GM03348 (cell line): ENCODE results near the gene CA12.

ENCODE experiments used
- DNase-seq: peaks from one replicate; pipeline ENCODE4 v3.0.0; 2012; ENCODE audit warnings: low spot score

CA12 gene

GRCh38 chr15:63374686-63375520 lies 6.7 kb downstream of the CA12 start:
- DNase-seq: peak; percentile 77

GRCh38 chr15:63373866-63374548 lies 7.6 kb downstream of the CA12 start:
- DNase-seq: no peak

DNA sequence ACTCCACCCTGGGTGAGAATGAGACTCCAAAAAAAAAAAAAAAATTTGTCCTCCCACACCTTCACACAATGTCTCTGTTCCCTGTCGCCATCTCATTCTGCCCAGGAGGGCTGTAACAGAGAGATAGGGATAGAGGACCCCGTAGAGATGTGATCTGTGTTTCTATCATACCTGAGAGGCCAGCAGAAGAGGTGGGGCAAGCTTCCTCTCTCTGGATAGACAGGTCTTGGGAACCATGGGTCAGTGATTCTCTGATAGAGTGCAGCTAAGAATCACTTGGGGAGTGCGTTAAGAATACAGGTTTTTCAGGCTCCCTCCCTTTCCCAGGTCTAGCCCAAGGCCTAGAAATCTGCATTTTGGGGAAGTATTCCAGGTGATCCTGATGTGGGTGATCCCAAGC lies 8.3 kb downstream of the CA12 start:
- no peak for DNase-seq

DNA sequence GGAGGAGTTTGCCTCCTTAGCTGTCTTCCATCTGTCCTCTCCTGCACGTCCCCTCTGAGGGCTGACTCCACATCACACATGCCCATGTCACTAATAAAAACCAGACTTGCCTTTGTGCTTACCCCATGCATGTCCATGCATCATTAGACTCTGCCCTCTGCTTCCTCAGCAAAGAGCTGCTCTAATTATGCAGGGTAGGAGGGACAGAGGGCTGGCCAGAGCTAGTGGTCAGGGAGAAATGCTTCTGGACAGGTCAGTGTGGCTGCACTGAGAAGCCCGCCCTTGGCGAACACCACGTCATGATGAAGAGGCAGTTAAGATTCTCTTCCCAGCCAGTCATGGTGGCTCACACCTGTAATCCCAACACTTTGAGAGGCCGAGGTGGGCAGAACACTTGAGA lies 8.9 kb downstream of the CA12 start:
- peak; percentile 40 for DNase-seq

- DNase-seq: peak; percentile 93
These were observed 9.5 kb downstream of the CA12 start for GRCh38 chr15:63372018-63372705.

DNA sequence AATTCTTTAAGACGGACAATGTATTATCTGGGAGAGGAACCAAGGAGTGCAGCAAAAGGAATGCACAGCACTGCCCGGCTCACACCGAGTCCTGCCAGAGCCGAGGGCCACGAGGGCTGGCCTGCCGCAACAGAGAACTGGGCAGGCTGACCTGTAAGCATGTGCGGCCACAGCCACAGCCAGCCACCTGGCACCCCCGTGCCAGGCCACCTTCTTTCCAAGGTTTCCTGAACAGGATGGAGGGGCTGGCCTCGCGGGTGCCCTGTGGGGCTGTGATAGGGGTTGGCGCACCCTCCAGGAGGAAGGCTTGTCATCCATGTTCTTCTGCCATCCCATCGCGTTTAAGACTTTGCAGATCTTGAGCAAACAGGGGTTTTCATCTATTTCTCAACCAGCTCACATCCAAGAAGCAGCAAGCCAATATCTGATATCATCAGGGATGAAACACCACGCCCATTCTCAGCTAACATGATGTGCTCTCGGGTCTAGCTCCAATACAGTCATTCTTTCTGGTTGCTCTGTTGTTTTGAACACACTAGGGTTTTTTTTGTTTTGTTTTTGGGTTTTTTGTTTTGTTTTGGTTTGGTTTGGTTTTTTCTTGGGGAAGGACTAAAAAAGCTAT lies 10.2 kb downstream of the CA12 start:
- peak; percentile 87 for DNase-seq

GRCh38 chr15:63370764-63371163 lies 10.9 kb downstream of the CA12 start:
- no peak for DNase-seq

DNA sequence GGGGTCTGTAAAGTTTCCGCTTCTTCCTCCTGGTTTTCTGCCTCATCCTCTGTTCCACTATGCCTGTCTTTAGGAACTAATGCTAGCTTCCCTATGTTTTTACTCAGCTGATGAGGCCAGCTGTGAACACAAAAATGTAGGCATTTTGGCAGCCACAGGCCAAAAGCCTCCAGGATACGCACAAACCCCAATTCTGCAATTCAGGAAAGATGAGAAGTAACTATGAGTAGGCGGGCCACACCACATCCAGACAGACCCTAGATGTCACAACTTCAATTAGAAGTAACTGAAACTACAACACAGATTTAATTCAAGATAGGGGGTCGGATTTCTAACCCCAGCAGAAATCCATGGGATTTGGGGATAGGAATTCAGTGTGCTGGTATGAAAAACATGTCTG lies 11.9 kb downstream of the CA12 start:
- no peak for DNase-seq

- no peak for DNase-seq
These were observed 12.3 kb downstream of the CA12 start for GRCh38 chr15:63369296-63369695.

DNA sequence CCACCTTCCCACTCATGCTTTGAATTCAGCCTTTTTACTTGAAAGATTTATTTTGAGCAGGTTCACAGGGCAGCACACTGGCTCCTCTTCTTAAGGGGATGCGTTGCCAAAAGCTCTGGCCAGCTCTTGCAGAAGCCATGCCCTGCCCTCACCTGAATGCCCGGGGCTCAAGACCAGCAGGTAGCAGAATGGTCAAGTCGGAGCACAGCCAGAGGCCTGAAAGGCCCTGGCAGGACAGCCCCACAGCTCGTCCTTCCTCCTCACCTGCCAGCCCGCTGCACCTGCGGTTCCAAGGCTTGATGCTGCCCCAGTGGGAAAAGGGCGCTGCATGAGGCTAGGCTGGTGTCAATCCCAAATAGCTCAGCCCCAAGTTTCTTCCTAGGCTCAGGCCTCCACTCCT lies 13.1 kb downstream of the CA12 start:
- DNase-seq: no peak

DNA sequence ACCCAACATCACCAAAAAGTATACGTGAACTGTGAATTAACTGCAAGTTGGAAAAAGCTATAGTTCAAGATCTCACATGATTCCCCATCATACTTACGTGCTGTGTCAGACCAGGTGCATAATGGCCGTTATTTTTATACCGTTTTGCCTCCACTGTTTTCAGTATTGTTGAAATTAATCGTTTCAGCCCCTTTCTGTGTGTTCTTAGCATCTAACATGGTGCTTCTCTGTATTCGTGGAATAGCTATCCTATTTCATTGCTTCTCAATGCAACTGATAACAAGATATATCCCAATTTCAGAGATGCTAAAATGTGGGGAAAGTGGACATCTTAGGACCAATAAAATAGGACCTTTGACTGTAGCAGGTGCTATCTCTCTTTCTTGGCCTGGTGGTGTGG lies 13.7 kb downstream of the CA12 start:
- no peak for DNase-seq

GRCh38 chr15:63367390-63367789 lies 14.3 kb downstream of the CA12 start:
- no peak for DNase-seq

DNA sequence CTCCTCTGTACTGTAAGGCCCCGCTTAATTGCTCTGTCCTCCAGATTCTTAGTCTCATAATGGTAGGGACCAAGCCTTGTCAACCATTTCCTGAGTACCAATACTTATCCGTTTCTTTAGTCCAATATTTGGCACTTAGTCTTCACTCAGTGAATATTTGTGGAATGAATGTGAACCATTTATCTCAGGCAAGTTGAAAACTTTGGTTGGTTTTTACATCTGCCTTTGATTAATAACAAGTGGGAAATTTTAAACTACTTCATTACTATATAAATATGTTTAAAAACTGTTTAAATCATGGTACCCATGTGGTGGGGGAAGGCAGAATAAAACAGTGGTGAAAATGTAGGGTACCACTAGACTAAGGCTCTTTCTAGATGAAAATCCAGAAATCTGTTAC lies 15.2 kb downstream of the CA12 start:
- DNase-seq: peak; percentile 78

GRCh38 chr15:63365273-63365680 lies 16.4 kb downstream of the CA12 start:
- no peak for DNase-seq

DNA sequence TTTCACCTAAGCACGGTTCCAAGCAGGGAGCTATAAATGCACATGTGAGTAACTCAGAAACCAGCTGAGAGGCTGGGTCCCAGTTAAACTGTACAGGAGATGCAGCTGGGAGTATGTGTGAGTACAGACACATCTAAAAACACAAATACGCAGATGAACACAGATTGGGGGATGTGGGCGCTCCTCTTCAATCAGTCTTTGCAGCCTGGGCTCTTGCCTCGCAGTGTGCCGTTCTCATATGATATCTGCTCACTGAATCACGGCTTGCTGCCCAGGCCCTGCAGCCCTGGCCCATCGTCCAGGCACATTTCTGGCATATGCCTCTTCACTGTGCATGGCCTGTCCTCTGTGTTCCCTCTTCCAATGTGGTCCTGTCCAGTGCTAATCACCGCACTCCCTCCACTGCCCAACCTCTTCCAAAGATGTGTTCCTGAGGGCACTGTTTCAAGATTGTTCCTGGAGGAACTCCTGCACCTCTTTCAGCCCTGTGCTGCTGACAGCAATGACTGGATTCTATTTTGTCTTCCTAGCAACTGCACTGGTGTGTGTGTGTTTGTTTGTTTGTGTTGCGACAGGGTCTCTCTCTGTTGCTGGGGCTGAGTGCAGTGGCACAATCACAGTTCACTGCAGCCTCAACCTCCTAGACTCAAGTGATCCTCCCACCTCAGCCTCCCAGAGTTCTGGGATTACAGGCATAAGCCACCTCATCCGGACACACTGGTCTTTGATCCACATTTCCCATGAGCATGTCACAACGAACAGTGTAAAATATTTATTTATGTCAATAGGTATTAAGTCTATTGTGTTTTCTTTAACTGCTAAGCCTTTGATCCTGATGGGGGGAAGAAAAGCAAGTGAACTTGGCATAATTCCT lies 17.0 kb downstream of the CA12 start:
- DNase-seq: no peak

DNA sequence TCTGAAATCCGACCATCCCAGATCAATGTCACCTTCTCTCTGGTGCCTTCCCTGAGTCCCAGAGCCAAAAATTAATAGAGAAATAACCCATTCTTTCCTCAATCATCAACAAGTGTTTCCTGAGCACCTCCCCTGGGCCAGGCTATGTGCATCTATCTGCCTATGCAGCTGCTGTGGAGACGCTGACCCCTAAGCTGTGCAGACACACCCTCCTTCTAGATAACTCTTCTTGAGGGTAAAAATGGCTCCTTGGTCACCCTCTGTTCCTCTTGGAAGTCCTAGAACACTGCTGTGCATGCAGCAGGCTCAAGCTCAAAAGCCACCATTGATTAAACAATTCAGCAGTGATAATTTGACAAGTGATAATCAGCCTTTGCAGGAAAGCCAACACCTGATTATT lies 18.4 kb downstream of the CA12 start:
- DNase-seq: no peak

DNA sequence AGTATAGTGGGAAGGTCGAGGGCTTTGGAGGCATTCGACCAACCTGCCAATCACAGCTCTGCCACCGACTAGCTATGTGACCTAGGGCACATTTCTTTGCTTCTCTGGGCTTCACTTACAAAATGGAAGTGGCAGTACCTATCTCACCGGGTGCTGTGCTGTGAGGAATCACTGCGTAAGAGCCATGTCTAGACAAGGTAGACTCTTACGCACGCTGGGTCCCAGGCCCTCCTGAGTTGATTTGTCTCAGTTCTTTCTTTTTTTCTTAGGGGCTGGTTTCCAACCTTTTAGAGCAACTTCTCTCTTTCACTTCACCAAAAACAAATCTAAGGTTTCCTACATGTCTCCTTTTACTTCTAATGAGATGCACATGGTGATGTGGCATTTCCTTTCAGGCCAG lies 18.8 kb downstream of the CA12 start:
- no peak for DNase-seq

- DNase-seq: no peak
These were observed 19.4 kb downstream of the CA12 start for GRCh38 chr15:63362196-63362595.

- no peak for DNase-seq
These were observed 21.5 kb downstream of the CA12 start for GRCh38 chr15:63360170-63360569.

- no peak for DNase-seq
These were observed 23.2 kb downstream of the CA12 start for GRCh38 chr15:63358241-63359029.

- DNase-seq: no peak
These were observed 23.9 kb downstream of the CA12 start for GRCh38 chr15:63357731-63358130.
